HepG2 (cell line): ENCODE results near the gene SYT14. TPM values are rescaled to one million over a fixed set of nuclear protein-coding genes. Genes with fewer than 3 reads are reported as not detected.

Experiments
- ATAC-seq: fragments of 200-7000 bp; cut with Tn5 transposase; 3 replicates; pipeline ENCODE4 v1.9.1; 2020; ENCODE audit warnings: mild to moderate bottlenecking, moderate library complexity
- BruUV-seq: library from RNA; stranded (reverse); fragments of 400-500 nt; replicated peaks from 2 replicates; lab custom pipeline; 2021; lab: Mats Ljungman, UMichigan
- CTCF ChIA-PET: fragments of 300-600 bp; formaldehyde crosslinking; extraction: SDS; loops from one replicate; lab custom pipeline; 2021; ENCODE audit warnings: low total read pairs, inconsistent platforms, low intra/inter-chr PET ratio; lab: Yijun Ruan, JAX
- POLR2A ChIA-PET: fragments of 350-600 bp; sonication (Branson Sonifier 250); formaldehyde crosslinking; loops from one replicate; lab custom pipeline; 2020; ENCODE audit warnings: antibody characterized with exemption, inconsistent platforms; lab: Yijun Ruan, JAX
- DNase-seq: peaks from one replicate; pipeline ENCODE4 v3.0.0-alpha.2; 2015; ENCODE audit warnings: low spot score
- FAIRE-seq: peaks from 3 replicates; lab custom pipeline; 2011; peaks lifted over from hg19 to GRCh38; lab: Jason Lieb, UNC
- H2AFZ ChIP-seq: one replicate; pipeline ENCODE4 v1.6.1; 2011; ENCODE audit warnings: low read length, inconsistent platforms
- H3K27ac ChIP-seq: fragments of 300-600 bp; 3 replicates; pipeline ENCODE4 v1.8.0; 2011; ENCODE audit warnings: mixed run types, mild to moderate bottlenecking, mixed read lengths, low read length, inconsistent platforms; ENCODE audit not compliant: insufficient read depth; ENCODE audit errors: extremely low read length
- H3K27me3 ChIP-seq, 2 experiments: fragments of 200-600 bp in 1 of 2; 2 replicates in 1 of 2; 3 replicates in 1 of 2; pipeline versions ENCODE4 v1.6.0 to v1.8.0; 2011; ENCODE audit warnings: low read length in 2 of 2, mild to moderate bottlenecking in 2 of 2, moderate library complexity in 2 of 2, inconsistent platforms in 1 of 2; ENCODE audit not compliant: insufficient read depth in 2 of 2, control insufficient read depth in 1 of 2
- H3K36me3 ChIP-seq, 2 experiments: fragments of 200-600 bp in 1 of 2; replicated peaks in 1 of 2; 2 replicates in 1 of 2; 3 replicates in 1 of 2; pipeline versions ENCODE4 v1.5.1 to v1.8.0; 2011; ENCODE audit warnings: low read length in 2 of 2, inconsistent platforms in 1 of 2; ENCODE audit not compliant: insufficient read depth in 2 of 2, control insufficient read depth in 1 of 2
- H3K4me1 ChIP-seq: 2 replicates; pipeline ENCODE4 v1.5.1; 2012; ENCODE audit warnings: low read length, inconsistent platforms; ENCODE audit not compliant: insufficient read depth
- H3K4me2 ChIP-seq: 2 replicates; pipeline ENCODE4 v1.6.0; 2011; ENCODE audit warnings: low read depth, low read length, inconsistent platforms
- H3K4me3 ChIP-seq, 3 experiments: fragments of 200-600 bp in 1 of 3; sonication (generic), shearing (Covaris generic) in 1 of 3; replicated peaks in 1 of 3; 2 replicates each; pipeline ENCODE4 v1.5.1; 2011 to 2016; ENCODE audit warnings: low read length in 3 of 3, inconsistent platforms in 2 of 3, low read depth in 2 of 3, mild to moderate bottlenecking in 2 of 3, control low read depth in 1 of 3, mixed read lengths in 1 of 3; ENCODE audit not compliant: insufficient read depth in 1 of 3
- H3K79me2 ChIP-seq: one replicate; pipeline ENCODE4 v1.6.1; 2011; ENCODE audit warnings: low read length, inconsistent platforms; ENCODE audit not compliant: insufficient read depth
- H3K9ac ChIP-seq: 2 replicates; pipeline ENCODE4 v1.6.0; 2011; ENCODE audit warnings: mild to moderate bottlenecking, low read depth, low read length, inconsistent platforms; ENCODE audit not compliant: insufficient read depth
- H3K9me3 ChIP-seq: 2 replicates; pipeline ENCODE4 v1.5.1; 2012; ENCODE audit warnings: mild to moderate bottlenecking, low read length
- H4K20me1 ChIP-seq: 2 replicates; pipeline ENCODE4 v1.6.0; 2011; ENCODE audit warnings: inconsistent platforms, mild to moderate bottlenecking, low read length, moderate library complexity; ENCODE audit not compliant: insufficient read depth
- BCLAF1 ChIP-seq: fragments of 450-650 bp; IDR thresholded peaks from 2 replicates; pipeline ENCODE4 v1.6.1; 2017; ENCODE audit warnings: mild to moderate bottlenecking
- ETV6 ChIP-seq: sonication (generic); formaldehyde crosslinking; conservative IDR thresholded peaks from 2 replicates; pipeline ENCODE4 v1.4.0; 2020; ENCODE audit warnings: missing genetic modification reagents
- NFKB2 ChIP-seq: sonication (generic); formaldehyde crosslinking; IDR thresholded peaks from 2 replicates; pipeline ENCODE4 v1.4.0; 2020; ENCODE audit warnings: missing genetic modification reagents, borderline replicate concordance
- SNAI1 ChIP-seq: sonication (generic); formaldehyde crosslinking; IDR thresholded peaks from 2 replicates; pipeline ENCODE4 v1.5.0; 2020; ENCODE audit warnings: mild to moderate bottlenecking, missing genetic modification reagents, borderline replicate concordance
- SOX13 ChIP-seq, 3 experiments: fragments of 450-650 bp in 1 of 3; sonication (generic) in 1 of 3; formaldehyde crosslinking in 1 of 3; IDR thresholded peaks in 2 of 3; conservative IDR thresholded peaks in 1 of 3; 2 replicates each; pipeline versions ENCODE4 v1.5.0 to v1.6.1; 2016 to 2020; ENCODE audit warnings: antibody characterized with exemption in 1 of 3, mild to moderate bottlenecking in 1 of 3, missing compliant biosample characterization in 1 of 3, missing genetic modification reagents in 1 of 3, moderate library complexity in 1 of 3
- ZBTB20 ChIP-seq: sonication (generic); formaldehyde crosslinking; IDR thresholded peaks from 2 replicates; pipeline ENCODE4 v1.8.1; 2023; ENCODE audit warnings: missing genetic modification reagents, low read depth, mild to moderate bottlenecking, borderline replicate concordance
- ZBTB49 ChIP-seq: sonication (generic); formaldehyde crosslinking; IDR thresholded peaks from 2 replicates; pipeline ENCODE4 v1.4.0; 2020; ENCODE audit warnings: missing genetic modification reagents, borderline replicate concordance
- ZFYVE20 ChIP-seq: sonication (generic); formaldehyde crosslinking; IDR thresholded peaks from 2 replicates; pipeline ENCODE4 v1.8.0; 2023; ENCODE audit warnings: low read depth, mild to moderate bottlenecking, moderate library complexity, missing genetic modification reagents, borderline replicate concordance
- ZNF558 ChIP-seq: sonication (generic); formaldehyde crosslinking; IDR thresholded peaks from 2 replicates; pipeline ENCODE4 v1.9.0; 2022; ENCODE audit warnings: mild to moderate bottlenecking, missing genetic modification reagents, borderline replicate concordance
- ZNF879 ChIP-seq: sonication (generic); formaldehyde crosslinking; IDR thresholded peaks from 2 replicates; pipeline ENCODE4 v1.8.1; 2023; ENCODE audit warnings: missing genetic modification reagents
- WGBS: methylation state at CpG from one replicate; pipeline ENCODE4 v1.1.6; 2017; ENCODE audit warnings: low lambda C conversion rate; 5-methylcytosine and 5-hydroxymethylcytosine counted together
- in situ Hi-C: cut with HindIII; loops from 2 replicates; pipeline ENCODE4 v1.10.0; 2017; ENCODE audit warnings: low pct_unique_long_range_greater_than_20kb; ENCODE audit not compliant: extremely low pct_ligation_motif_present
- intact Hi-C: fragments of 100-400 bp; cut with micrococcal nuclease; formaldehyde crosslinking; loops from one replicate; pipeline ENCODE4 v1.10.0; 2022; ENCODE audit not compliant: unreplicated experiment
- polyA plus RNA-seq, 8 experiments: library from polyadenylated mRNA; depleted of rRNA in 3 of 8; stranded (reverse) in 7 of 8; unstranded in 1 of 8; fragments of >200 nt; fragmentation: Illumina TruSeq in 4 of 8; extraction: Trizol in 4 of 8; gene quantifications; 2 replicates each; pipeline versions ENCODE4 v1.2.1 to v1.2.3, GENCODE V29; 2011 to 2016; ENCODE audit warnings: low read depth in 4 of 8, missing spikeins in 1 of 8, mixed read lengths in 1 of 8; ENCODE audit not compliant: insufficient read depth in 1 of 8
- total RNA-seq, 5 experiments: library from RNA; depleted of rRNA; stranded (reverse); fragments of >200 nt; fragmentation: Illumina TruSeq; extraction: Trizol; gene quantifications; 2 replicates each; pipeline ENCODE4 v1.2.3, GENCODE V29; 2016; ENCODE audit warnings: low read depth in 1 of 5
- TF ChIP-seq, protein P1 (sequence below): sonication (generic); formaldehyde crosslinking; IDR thresholded peaks from 2 replicates; pipeline ENCODE4 v1.5.0; 2020; ENCODE audit warnings: missing genetic modification reagents
- TF ChIP-seq, protein P2 (sequence below): sonication (generic); formaldehyde crosslinking; IDR thresholded peaks from 2 replicates; pipeline ENCODE4 v1.8.0; 2022; ENCODE audit warnings: mild to moderate bottlenecking, missing genetic modification reagents

The SYT14 gene
- total and polyA plus RNA-seq, 2 of the 13 experiments (the other 11 are each of a cell fraction or from before 2014, with no cell fraction given): not detected

DNA sequence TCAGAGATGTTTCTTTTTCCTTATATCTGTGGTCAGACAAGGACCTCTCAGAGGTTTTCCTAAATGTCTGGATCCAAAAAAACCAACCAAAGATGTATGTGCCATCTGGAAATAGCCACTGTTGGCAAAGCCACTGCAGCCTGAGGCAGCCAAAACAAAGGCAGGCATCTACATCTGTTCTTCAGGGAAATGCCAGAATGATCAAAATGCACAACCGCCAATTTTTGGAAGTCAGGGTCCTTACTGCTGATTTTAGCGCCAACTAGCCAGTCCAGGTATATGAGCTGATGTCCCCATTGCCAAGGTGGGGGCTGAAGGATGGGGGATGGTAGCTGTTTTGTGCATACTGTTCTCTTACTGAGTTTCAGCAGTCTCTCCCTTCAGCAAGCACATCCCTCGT, 45.9 kb downstream of the SYT14 start (continued):
- TF ChIP-seq, protein P1, sequence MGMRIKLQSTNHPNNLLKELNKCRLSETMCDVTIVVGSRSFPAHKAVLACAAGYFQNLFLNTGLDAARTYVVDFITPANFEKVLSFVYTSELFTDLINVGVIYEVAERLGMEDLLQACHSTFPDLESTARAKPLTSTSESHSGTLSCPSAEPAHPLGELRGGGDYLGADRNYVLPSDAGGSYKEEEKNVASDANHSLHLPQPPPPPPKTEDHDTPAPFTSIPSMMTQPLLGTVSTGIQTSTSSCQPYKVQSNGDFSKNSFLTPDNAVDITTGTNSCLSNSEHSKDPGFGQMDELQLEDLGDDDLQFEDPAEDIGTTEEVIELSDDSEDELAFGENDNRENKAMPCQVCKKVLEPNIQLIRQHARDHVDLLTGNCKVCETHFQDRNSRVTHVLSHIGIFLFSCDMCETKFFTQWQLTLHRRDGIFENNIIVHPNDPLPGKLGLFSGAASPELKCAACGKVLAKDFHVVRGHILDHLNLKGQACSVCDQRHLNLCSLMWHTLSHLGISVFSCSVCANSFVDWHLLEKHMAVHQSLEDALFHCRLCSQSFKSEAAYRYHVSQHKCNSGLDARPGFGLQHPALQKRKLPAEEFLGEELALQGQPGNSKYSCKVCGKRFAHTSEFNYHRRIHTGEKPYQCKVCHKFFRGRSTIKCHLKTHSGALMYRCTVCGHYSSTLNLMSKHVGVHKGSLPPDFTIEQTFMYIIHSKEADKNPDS (CRISPR knock-in tag): no peak
- no peak for TF ChIP-seq ZNF879 (CRISPR knock-in tag)
- TF ChIP-seq, protein P2, sequence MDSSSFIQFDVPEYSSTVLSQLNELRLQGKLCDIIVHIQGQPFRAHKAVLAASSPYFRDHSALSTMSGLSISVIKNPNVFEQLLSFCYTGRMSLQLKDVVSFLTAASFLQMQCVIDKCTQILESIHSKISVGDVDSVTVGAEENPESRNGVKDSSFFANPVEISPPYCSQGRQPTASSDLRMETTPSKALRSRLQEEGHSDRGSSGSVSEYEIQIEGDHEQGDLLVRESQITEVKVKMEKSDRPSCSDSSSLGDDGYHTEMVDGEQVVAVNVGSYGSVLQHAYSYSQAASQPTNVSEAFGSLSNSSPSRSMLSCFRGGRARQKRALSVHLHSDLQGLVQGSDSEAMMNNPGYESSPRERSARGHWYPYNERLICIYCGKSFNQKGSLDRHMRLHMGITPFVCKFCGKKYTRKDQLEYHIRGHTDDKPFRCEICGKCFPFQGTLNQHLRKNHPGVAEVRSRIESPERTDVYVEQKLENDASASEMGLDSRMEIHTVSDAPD (CRISPR knock-in tag): no peak
- no peak for TF ChIP-seq ZBTB20
- TF ChIP-seq SOX13 (IDR thresholded peaks at IDR 0.05): no peak
- no peak for TF ChIP-seq SOX13 (CRISPR knock-in tag; conservative IDR thresholded peaks at IDR 0.05 in 1 of 2, IDR thresholded peaks at IDR 0.05 in 1 of 2)

DNA sequence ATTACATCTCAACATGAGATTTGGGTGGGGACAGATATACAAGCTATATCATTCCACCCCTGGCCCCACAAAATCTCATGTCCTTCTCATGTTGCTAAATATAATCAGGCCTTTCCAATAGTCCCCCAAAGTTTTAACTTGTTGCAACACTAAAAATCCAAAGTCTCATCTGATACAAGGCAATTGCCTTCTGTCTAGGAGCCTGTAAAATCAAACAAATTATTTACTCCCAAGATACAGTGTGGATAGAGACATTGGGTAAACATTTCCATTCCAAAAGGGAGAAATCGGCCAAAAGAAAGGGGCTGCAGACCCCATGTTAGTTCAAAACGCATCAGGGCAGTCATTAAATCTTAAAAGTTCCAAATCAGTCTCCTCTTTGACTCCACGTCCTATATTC, 47.0 kb downstream of the SYT14 start:
- no peaks in the 10 kb centered on the region for H3K79me2 ChIP-seq
- CTCF ChIA-PET: no interaction called here
- intact Hi-C loops: no loop called here
- no peak overlapping the region for H3K9ac ChIP-seq
- no peaks in the 10 kb centered on the region for H3K4me1 ChIP-seq
- 0% methylated on average over 3 of the region's 3 CpGs for WGBS
- FAIRE-seq: no peak
- no peak for DNase-seq
- BruUV-seq: no TSS peak
- no peak overlapping the region for H3K4me3 ChIP-seq
- H3K27me3 ChIP-seq: no peaks in the 10 kb centered on the region
- H2AFZ ChIP-seq: no peak overlapping the region
- ATAC-seq: no peak
- in situ Hi-C loops: loop anchor here (5.0 kb wide), 1 partner anchor 123 kb away; no protein-coding TSS in a partner anchor
- POLR2A ChIA-PET: no interaction called here
- no peaks in the 10 kb centered on the region for H3K36me3 ChIP-seq
- H3K9me3 ChIP-seq: no peaks in the 10 kb centered on the region
- H4K20me1 ChIP-seq: no peaks in the 10 kb centered on the region
- H3K27ac ChIP-seq: no peak overlapping the region
- no peak overlapping the region for H3K4me2 ChIP-seq
- TF ChIP-seq ZNF558 (CRISPR knock-in tag) (no peak), ZBTB49 (CRISPR knock-in tag) (no peak), ZFYVE20 (no peak), ETV6 (CRISPR knock-in tag) (no peak), BCLAF1 (no peak), SNAI1 (CRISPR knock-in tag) (no peak), NFKB2 (CRISPR knock-in tag) (no peak)
